Natural killer cell treated with Interleukin-12 subunit alpha and Interleukin-12 subunit beta and Interleukin-15 and Interleukin-18, amount 100 ng/mL, for 72 hours (primary cell): ENCODE measurements around the gene PDLIM3. TPM values are rescaled to one million over a fixed set of nuclear protein-coding genes. Genes with fewer than 3 reads are reported as not detected.
"Not testable (repeated sequence)": the region's sequence is repeated elsewhere in the genome, so short reads cannot be mapped to it uniquely, and the experiment has no call there.

Experiments used
- ATAC-seq, 2 donors: fragments of 150-1000 bp; cut with Tn5 transposase in 1 of 2; sonication (Bioruptor Pico), chemical (Tn5 transposase) in 1 of 2; 2 replicates each; pipeline ENCODE4 v1.10.0; 2021
- DNase-seq: peaks from one replicate; pipeline ENCODE4 v3.0.0; 2022; ENCODE audit warnings: low spot score
- H3K27ac Mint-ChIP-seq, 2 donors: 1 replicate in 1 of 2; 2 replicates in 1 of 2; pipeline ENCODE4 v1.8.0; 2022; ENCODE audit warnings: mixed read lengths in 2 of 2, mild to moderate bottlenecking in 1 of 2, moderate library complexity in 1 of 2
- H3K27me3 Mint-ChIP-seq, 2 donors: 1 replicate in 1 of 2; 2 replicates in 1 of 2; pipeline ENCODE4 v1.8.0; 2022; ENCODE audit warnings: mixed read lengths in 2 of 2
- H3K36me3 Mint-ChIP-seq: one replicate; pipeline ENCODE4 v1.8.0; 2022; ENCODE audit warnings: mixed read lengths
- H3K4me1 Mint-ChIP-seq, 2 donors: 1 replicate in 1 of 2; 2 replicates in 1 of 2; pipeline ENCODE4 v1.8.0; 2022; ENCODE audit warnings: low read depth in 2 of 2, mixed read lengths in 2 of 2, mild to moderate bottlenecking in 1 of 2
- H3K4me3 Mint-ChIP-seq: one replicate; pipeline ENCODE4 v1.8.0; 2022; ENCODE audit warnings: mixed read lengths
- H3K9me3 Mint-ChIP-seq: 2 replicates; pipeline ENCODE4 v1.8.0; 2022; ENCODE audit warnings: mixed read lengths
- total RNA-seq, 2 donors: library from RNA; stranded (reverse); gene quantifications; one replicate each; pipeline ENCODE4 v1.2.3, GENCODE V29; 2022

The PDLIM3 gene
- total RNA-seq, 2 donors from 2014 or later, result not detected

GRCh38 chr4:185566425-185566824 lies 31.1 kb upstream of the PDLIM3 start:
- peak in 1 of 2 donors; percentile 82 for ATAC-seq
- Mint-ChIP-seq H3K4me1 (no peaks in the 10 kb centered on the region), H3K9me3 (no peaks in the 10 kb centered on the region), H3K4me3 (no peak overlapping the region), H3K36me3 (no peaks in the 10 kb centered on the region), H3K27me3 (peaks cover 4 to 9% of the 10 kb centered on the region in 2 donors), H3K27ac (no peak overlapping the region)
- no peak for DNase-seq

- DNase-seq (no peak), ATAC-seq (no peak)
- Mint-ChIP-seq H3K9me3 (no peaks in the 10 kb centered on the region), H3K36me3 (no peaks in the 10 kb centered on the region), H3K27ac (no peak overlapping the region), H3K4me3 (no peak overlapping the region), H3K4me1 (no peaks in the 10 kb centered on the region), H3K27me3 (peaks cover 9 to 10% of the 10 kb centered on the region in 2 donors)
Observed at GRCh38 chr4:185565696-185566095, 30.4 kb upstream of the PDLIM3 start.

GRCh38 chr4:185564349-185564748 lies 29.0 kb upstream of the PDLIM3 start:
- no peak for DNase-seq
- no peaks in the 10 kb centered on the region for H3K36me3 Mint-ChIP-seq
- H3K4me3 Mint-ChIP-seq, result no peak overlapping the region
- ATAC-seq, result no peak
- H3K4me1 Mint-ChIP-seq, result no peaks in the 10 kb centered on the region
- H3K27ac Mint-ChIP-seq, result no peak overlapping the region
- no peaks in the 10 kb centered on the region for H3K9me3 Mint-ChIP-seq
- H3K27me3 Mint-ChIP-seq, result peaks cover 9 to 11% of the 10 kb centered on the region in 2 donors

- ATAC-seq (no peak), DNase-seq (no peak)
- H3K4me3 Mint-ChIP-seq, result no peak overlapping the region
- peaks cover 17 to 19% of the 10 kb centered on the region in 2 donors for H3K27me3 Mint-ChIP-seq
- H3K9me3 Mint-ChIP-seq, result no peaks in the 10 kb centered on the region
- no peak overlapping the region for H3K27ac Mint-ChIP-seq
- H3K4me1 Mint-ChIP-seq, result no peaks in the 10 kb centered on the region
- no peaks in the 10 kb centered on the region for H3K36me3 Mint-ChIP-seq
Observed at GRCh38 chr4:185562531-185562930, 27.2 kb upstream of the PDLIM3 start.

GRCh38 chr4:185560316-185560715 lies 25.0 kb upstream of the PDLIM3 start:
- DNase-seq (no peak), ATAC-seq (no peak)
- Mint-ChIP-seq H3K36me3 (no peaks in the 10 kb centered on the region), H3K4me3 (no peak overlapping the region), H3K27ac (no peak overlapping the region), H3K27me3 (peaks cover 18 to 29% of the 10 kb centered on the region in 2 donors), H3K9me3 (peaks cover 4% of the 10 kb centered on the region), H3K4me1 (no peaks in the 10 kb centered on the region)

- no peak overlapping the region for H3K4me3 Mint-ChIP-seq
- no peak for ATAC-seq
- peaks cover 19 to 29% of the 10 kb centered on the region in 2 donors for H3K27me3 Mint-ChIP-seq
- H3K27ac Mint-ChIP-seq, result no peak overlapping the region
- H3K9me3 Mint-ChIP-seq, result peaks cover 4% of the 10 kb centered on the region
- H3K36me3 Mint-ChIP-seq, result no peaks in the 10 kb centered on the region
- DNase-seq, result no peak
- H3K4me1 Mint-ChIP-seq, result no peaks in the 10 kb centered on the region
Observed at GRCh38 chr4:185559915-185560281, 24.6 kb upstream of the PDLIM3 start.

GRCh38 chr4:185559251-185559914 lies 24.1 kb upstream of the PDLIM3 start:
- not testable (repeated sequence) for H3K27ac Mint-ChIP-seq, ATAC-seq

GRCh38 chr4:185554365-185555126 lies 19.2 kb upstream of the PDLIM3 start:
- ATAC-seq (no peak), DNase-seq (no peak)
- Mint-ChIP-seq H3K36me3 (no peaks in the 10 kb centered on the region), H3K27me3 (peaks cover 19 to 24% of the 10 kb centered on the region in 2 donors), H3K27ac (no peak overlapping the region), H3K4me1 (no peaks in the 10 kb centered on the region), H3K9me3 (peaks cover 4% of the 10 kb centered on the region), H3K4me3 (no peak overlapping the region)

More at GRCh38 chr4:185559251-185559914, 24.1 kb upstream of the PDLIM3 start:
- DNase-seq, H3K4me3 Mint-ChIP-seq, H3K4me1 Mint-ChIP-seq, H3K36me3 Mint-ChIP-seq, H3K9me3 Mint-ChIP-seq: not testable (repeated sequence)
- H3K27me3 Mint-ChIP-seq, result peaks cover 19 to 27% of the 10 kb centered on the region in 2 donors

- Mint-ChIP-seq H3K4me1 (no peaks in the 10 kb centered on the region), H3K9me3 (peaks cover 4% of the 10 kb centered on the region), H3K27ac (no peak overlapping the region), H3K36me3 (no peaks in the 10 kb centered on the region), H3K4me3 (no peak overlapping the region), H3K27me3 (peaks cover 7 to 15% of the 10 kb centered on the region in 2 donors)
- DNase-seq (no peak), ATAC-seq (no peak)
Observed at GRCh38 chr4:185552254-185552653, 16.9 kb upstream of the PDLIM3 start.

- H3K9me3 Mint-ChIP-seq, result no peaks in the 10 kb centered on the region
- no peaks in the 10 kb centered on the region for H3K36me3 Mint-ChIP-seq
- ATAC-seq (no peak), DNase-seq (no peak)
- no peaks in the 10 kb centered on the region for H3K4me1 Mint-ChIP-seq
- no peak overlapping the region for H3K4me3 Mint-ChIP-seq
- H3K27ac Mint-ChIP-seq, result no peak overlapping the region
- H3K27me3 Mint-ChIP-seq, result peaks cover 0 to 17% of the 10 kb centered on the region in 2 donors
Observed at GRCh38 chr4:185550933-185551332, 15.6 kb upstream of the PDLIM3 start.

GRCh38 chr4:185549095-185549639 lies 13.9 kb upstream of the PDLIM3 start:
- Mint-ChIP-seq H3K4me3 (no peak overlapping the region), H3K27ac (no peak overlapping the region), H3K36me3 (no peaks in the 10 kb centered on the region), H3K27me3 (peaks cover 0 to 15% of the 10 kb centered on the region in 2 donors), H3K4me1 (no peaks in the 10 kb centered on the region), H3K9me3 (no peaks in the 10 kb centered on the region)
- DNase-seq (no peak), ATAC-seq (no peak)

- ATAC-seq (no peak), DNase-seq (no peak)
- Mint-ChIP-seq H3K4me3 (no peak overlapping the region), H3K4me1 (no peaks in the 10 kb centered on the region), H3K36me3 (no peaks in the 10 kb centered on the region), H3K27ac (no peak overlapping the region), H3K27me3 (peaks cover 0 to 15% of the 10 kb centered on the region in 2 donors), H3K9me3 (no peaks in the 10 kb centered on the region)
Observed at GRCh38 chr4:185548587-185548986, 13.3 kb upstream of the PDLIM3 start.

- Mint-ChIP-seq H3K9me3 (no peaks in the 10 kb centered on the region), H3K4me3 (no peak overlapping the region), H3K27me3 (peaks cover 12 to 18% of the 10 kb centered on the region in 2 donors), H3K36me3 (no peaks in the 10 kb centered on the region), H3K27ac (no peak overlapping the region), H3K4me1 (no peaks in the 10 kb centered on the region)
- DNase-seq (no peak), ATAC-seq (no peak)
Observed at GRCh38 chr4:185546335-185546734, 11.0 kb upstream of the PDLIM3 start.

GRCh38 chr4:185542626-185543315 lies 7.5 kb upstream of the PDLIM3 start:
- Mint-ChIP-seq H3K4me3 (no peak overlapping the region), H3K27me3 (peaks cover 16% of the 10 kb centered on the region in 2 donors), H3K36me3 (no peaks in the 10 kb centered on the region), H3K9me3 (no peaks in the 10 kb centered on the region), H3K4me1 (no peaks in the 10 kb centered on the region), H3K27ac (no peak overlapping the region)
- no peak for ATAC-seq
- no peak for DNase-seq
